Fibroblast of pulmonary artery (primary cell): ENCODE data around the gene DLGAP4.

ENCODE experiments used
- DNase-seq: peaks from one replicate; pipeline ENCODE4 v3.0.0-alpha.2; 2010; ENCODE audit warnings: low read depth
- H3K4me3 ChIP-seq: replicated peaks from 2 replicates; pipeline ENCODE4 v1.5.1; 2011; ENCODE audit warnings: low read depth, mild to moderate bottlenecking, control low read depth, low read length, moderate library complexity
- CTCF ChIP-seq: IDR thresholded peaks from 2 replicates; pipeline ENCODE4 v1.5.1; 2011; ENCODE audit warnings: mild to moderate bottlenecking, control low read depth, low read length, inconsistent platforms; ENCODE audit errors: missing control alignments

The DLGAP4 gene

GRCh38 chr20:36367907-36368799 is 62.0 kb downstream of the DLGAP4 start:
- no peak overlapping the region for H3K4me3 ChIP-seq
- no peak for TF ChIP-seq CTCF
- no peak for DNase-seq

- TF ChIP-seq CTCF = no peak
- DNase-seq = no peak
- H3K4me3 ChIP-seq = no peak overlapping the region
Measured at GRCh38 chr20:36368869-36369268, 62.7 kb downstream of the DLGAP4 start.

GRCh38 chr20:36369739-36370138 is 63.6 kb downstream of the DLGAP4 start:
- no peak for DNase-seq
- no peak overlapping the region for H3K4me3 ChIP-seq
- TF ChIP-seq CTCF = no peak

- TF ChIP-seq CTCF = no peak
- no peak overlapping the region for H3K4me3 ChIP-seq
- DNase-seq = no peak
Measured at GRCh38 chr20:36370991-36371790, 65.1 kb downstream of the DLGAP4 start.

GRCh38 chr20:36372666-36373065 is 66.5 kb downstream of the DLGAP4 start:
- no peak overlapping the region for H3K4me3 ChIP-seq
- no peak for TF ChIP-seq CTCF
- no peak for DNase-seq

GRCh38 chr20:36373089-36373488 is 67.0 kb downstream of the DLGAP4 start:
- no peak overlapping the region for H3K4me3 ChIP-seq
- DNase-seq = no peak
- TF ChIP-seq CTCF = no peak
